K562 (cell line): ENCODE measurements around the gene ERICH2. TPM values are rescaled to one million over a fixed set of nuclear protein-coding genes. Genes with fewer than 3 reads are reported as not detected.

ENCODE experiments used
- CAMTA2 ChIP-seq: fragments of 250-450 bp; sonication (Bioruptor Pico); conservative IDR thresholded peaks from 2 replicates; pipeline ENCODE4 v1.5.1; 2022
- CBFA2T3 ChIP-seq: fragments of 450-650 bp; IDR thresholded peaks from 2 replicates; pipeline ENCODE4 v1.6.1; 2017
- CBX3 ChIP-seq, 2 experiments: IDR thresholded peaks; 1 replicate in 1 of 2; 2 replicates in 1 of 2; pipeline ENCODE4 v1.6.1; 2012; ENCODE audit warnings: inconsistent platforms in 2 of 2, low read length in 2 of 2, borderline replicate concordance in 1 of 2, control low read depth in 1 of 2
- CC2D1A ChIP-seq: fragments of 450-650 bp; IDR thresholded peaks from 2 replicates; pipeline ENCODE4 v1.6.1; 2017; ENCODE audit warnings: mild to moderate bottlenecking
- DMBX1 ChIP-seq: fragments of 250-450 bp; sonication (Bioruptor Pico); IDR thresholded peaks from 2 replicates; pipeline ENCODE4 v1.8.0; 2022; ENCODE audit warnings: inconsistent platforms, mild to moderate bottlenecking, moderate library complexity, borderline replicate concordance
- DPF2 ChIP-seq: fragments of 450-650 bp; IDR thresholded peaks from 2 replicates; pipeline ENCODE4 v1.6.1; 2016
- EGR1 ChIP-seq: fragments of 450-650 bp; conservative IDR thresholded peaks from 2 replicates; pipeline ENCODE4 v1.6.1; 2017; ENCODE audit warnings: mild to moderate bottlenecking
- ETV1 ChIP-seq: fragments of 450-650 bp; conservative IDR thresholded peaks from 2 replicates; pipeline ENCODE4 v1.6.1; 2016; ENCODE audit warnings: missing genetic modification characterization, control low read depth, low read depth, missing compliant biosample characterization
- HNRNPLL ChIP-seq: fragments of 200-400 bp; formaldehyde crosslinking; IDR thresholded peaks from 2 replicates; pipeline ENCODE4 v1.6.1; 2017; ENCODE audit warnings: low read length, low read depth, mild to moderate bottlenecking; ENCODE audit not compliant: poor library complexity, severe bottlenecking
- MAZ ChIP-seq, 2 experiments: fragments of 450-650 bp in 1 of 2; sonication (generic) in 1 of 2; formaldehyde crosslinking; IDR thresholded peaks in 1 of 2; conservative IDR thresholded peaks in 1 of 2; 2 replicates each; pipeline versions ENCODE4 v1.4.0 to v1.5.0; 2020; ENCODE audit warnings: mild to moderate bottlenecking in 1 of 2, missing genetic modification reagents in 1 of 2
- NCOA1 ChIP-seq: fragments of 450-650 bp; IDR thresholded peaks from 2 replicates; pipeline ENCODE4 v1.6.1; 2016; ENCODE audit warnings: low read depth
- NRF1 ChIP-seq, 2 experiments: fragments of 450-650 bp; IDR thresholded peaks in 1 of 2; conservative IDR thresholded peaks in 1 of 2; 2 replicates each; pipeline ENCODE4 v1.6.1; 2014; ENCODE audit warnings: mild to moderate bottlenecking in 2 of 2
- PHF21A ChIP-seq: fragments of 450-650 bp; IDR thresholded peaks from 2 replicates; pipeline ENCODE4 v1.6.1; 2017; ENCODE audit warnings: low read depth, borderline replicate concordance
- PML ChIP-seq: IDR thresholded peaks from 2 replicates; pipeline ENCODE4 v1.6.1; 2012; ENCODE audit warnings: low read length, inconsistent platforms
- RNF2 ChIP-seq: sonication (generic); IDR thresholded peaks from 2 replicates; pipeline ENCODE4 v1.6.1; 2016
- SMAD4 ChIP-seq: fragments of 250-450 bp; sonication (Bioruptor Pico); conservative IDR thresholded peaks from 2 replicates; pipeline ENCODE4 v1.8.0; 2021; ENCODE audit warnings: inconsistent platforms, mild to moderate bottlenecking, moderate library complexity
- SMARCA4 ChIP-seq: fragments of 450-650 bp; IDR thresholded peaks from 2 replicates; pipeline ENCODE4 v1.6.1; 2016
- TRIM24 ChIP-seq, 2 experiments: fragments of 450-650 bp; IDR thresholded peaks; 2 replicates each; pipeline ENCODE4 v1.6.1; 2016
- TRIM28 ChIP-seq: fragments of 450-650 bp; IDR thresholded peaks from 2 replicates; pipeline ENCODE4 v1.6.1; 2017
- polyA plus RNA-seq, 8 experiments: library from polyadenylated mRNA; depleted of rRNA in 4 of 8; stranded (reverse) in 5 of 8; unstranded in 3 of 8; fragments of >200 nt; fragmentation: Nextera tagmentation in 2 of 8; fragmentation: Illumina TruSeq in 1 of 8; extraction: Ambion mirVana in 2 of 8; extraction: Trizol in 1 of 8; gene quantifications; 2 replicates each; pipeline versions ENCODE4 v1.2.1 to v1.2.3, GENCODE V29; 2011 to 2014; ENCODE audit warnings: inconsistent platforms in 1 of 8, missing spikeins in 1 of 8
- total RNA-seq, 7 experiments: library from RNA; depleted of rRNA in 6 of 7; stranded (reverse); fragments of >200 nt in 6 of 7; fragmentation: Illumina TruSeq in 2 of 7; extraction: Trizol in 2 of 7; gene quantifications; 2 replicates each; pipeline versions ENCODE4 v1.2.1 to v1.2.3, GENCODE V29; 2011 to 2021; ENCODE audit warnings: low replicate concordance in 1 of 7
- TF ChIP-seq, protein P1 (sequence below): sonication (generic); formaldehyde crosslinking; IDR thresholded peaks from 2 replicates; pipeline ENCODE4 v1.8.0; 2023; ENCODE audit warnings: missing genetic modification reagents, mild to moderate bottlenecking, borderline replicate concordance
- TF ChIP-seq, protein P2 (sequence below): sonication (generic); formaldehyde crosslinking; IDR thresholded peaks from 2 replicates; pipeline ENCODE4 v1.8.1; 2023; ENCODE audit warnings: mild to moderate bottlenecking, missing genetic modification reagents
- TF ChIP-seq, protein P3 (sequence below): fragments of 450-650 bp; IDR thresholded peaks from 2 replicates; pipeline ENCODE4 v1.6.1; 2016; ENCODE audit warnings: low read depth, mild to moderate bottlenecking, moderate library complexity

ERICH2 gene
- total and polyA plus RNA-seq, 9 of the 15 experiments (the other 6 are each of a cell fraction or from before 2014, with no cell fraction given), result 0.85 to 2.4 (median 1.6) TPM

DNA sequence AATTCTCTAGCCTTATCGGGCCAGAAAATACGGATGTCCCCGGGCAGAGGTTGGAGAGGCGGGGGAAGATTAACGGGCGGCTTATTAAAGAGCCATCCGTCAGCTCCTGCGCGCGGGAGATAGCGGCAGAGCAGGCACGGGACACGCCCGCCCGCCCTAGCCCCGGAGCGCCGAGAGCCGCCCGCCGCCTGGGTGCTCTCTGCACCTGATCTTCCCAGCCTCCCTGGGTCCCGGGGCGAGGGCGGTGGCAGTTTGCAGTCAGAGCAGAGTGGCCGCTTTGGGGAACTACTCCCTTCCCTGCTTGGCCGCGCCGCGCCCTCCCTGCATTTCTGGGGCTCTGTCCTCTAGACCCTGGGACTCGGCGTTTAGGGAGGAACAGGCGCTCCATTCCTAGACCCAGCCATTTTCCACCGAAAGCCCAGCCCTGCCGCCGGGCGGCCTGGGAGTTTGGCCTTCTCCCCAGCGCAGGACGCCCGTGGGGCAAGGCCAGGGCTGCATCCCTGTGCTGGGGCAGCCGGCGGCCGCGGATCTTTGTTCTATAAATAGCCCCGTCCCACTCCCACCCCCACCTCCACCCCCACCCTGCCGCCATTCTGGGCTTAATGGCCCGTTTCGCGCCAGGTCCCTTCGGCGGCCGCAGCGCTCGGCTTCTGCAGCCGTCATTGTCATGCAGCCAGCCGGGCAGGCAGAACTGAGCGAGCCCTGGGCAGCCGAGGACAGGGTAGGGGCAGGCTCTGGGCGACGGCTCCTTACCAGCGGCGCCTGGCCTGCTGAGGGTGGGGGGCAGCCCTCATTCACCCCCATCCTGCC is 53.1 kb downstream of the ERICH2 start (continued):
- TF ChIP-seq, protein P1, sequence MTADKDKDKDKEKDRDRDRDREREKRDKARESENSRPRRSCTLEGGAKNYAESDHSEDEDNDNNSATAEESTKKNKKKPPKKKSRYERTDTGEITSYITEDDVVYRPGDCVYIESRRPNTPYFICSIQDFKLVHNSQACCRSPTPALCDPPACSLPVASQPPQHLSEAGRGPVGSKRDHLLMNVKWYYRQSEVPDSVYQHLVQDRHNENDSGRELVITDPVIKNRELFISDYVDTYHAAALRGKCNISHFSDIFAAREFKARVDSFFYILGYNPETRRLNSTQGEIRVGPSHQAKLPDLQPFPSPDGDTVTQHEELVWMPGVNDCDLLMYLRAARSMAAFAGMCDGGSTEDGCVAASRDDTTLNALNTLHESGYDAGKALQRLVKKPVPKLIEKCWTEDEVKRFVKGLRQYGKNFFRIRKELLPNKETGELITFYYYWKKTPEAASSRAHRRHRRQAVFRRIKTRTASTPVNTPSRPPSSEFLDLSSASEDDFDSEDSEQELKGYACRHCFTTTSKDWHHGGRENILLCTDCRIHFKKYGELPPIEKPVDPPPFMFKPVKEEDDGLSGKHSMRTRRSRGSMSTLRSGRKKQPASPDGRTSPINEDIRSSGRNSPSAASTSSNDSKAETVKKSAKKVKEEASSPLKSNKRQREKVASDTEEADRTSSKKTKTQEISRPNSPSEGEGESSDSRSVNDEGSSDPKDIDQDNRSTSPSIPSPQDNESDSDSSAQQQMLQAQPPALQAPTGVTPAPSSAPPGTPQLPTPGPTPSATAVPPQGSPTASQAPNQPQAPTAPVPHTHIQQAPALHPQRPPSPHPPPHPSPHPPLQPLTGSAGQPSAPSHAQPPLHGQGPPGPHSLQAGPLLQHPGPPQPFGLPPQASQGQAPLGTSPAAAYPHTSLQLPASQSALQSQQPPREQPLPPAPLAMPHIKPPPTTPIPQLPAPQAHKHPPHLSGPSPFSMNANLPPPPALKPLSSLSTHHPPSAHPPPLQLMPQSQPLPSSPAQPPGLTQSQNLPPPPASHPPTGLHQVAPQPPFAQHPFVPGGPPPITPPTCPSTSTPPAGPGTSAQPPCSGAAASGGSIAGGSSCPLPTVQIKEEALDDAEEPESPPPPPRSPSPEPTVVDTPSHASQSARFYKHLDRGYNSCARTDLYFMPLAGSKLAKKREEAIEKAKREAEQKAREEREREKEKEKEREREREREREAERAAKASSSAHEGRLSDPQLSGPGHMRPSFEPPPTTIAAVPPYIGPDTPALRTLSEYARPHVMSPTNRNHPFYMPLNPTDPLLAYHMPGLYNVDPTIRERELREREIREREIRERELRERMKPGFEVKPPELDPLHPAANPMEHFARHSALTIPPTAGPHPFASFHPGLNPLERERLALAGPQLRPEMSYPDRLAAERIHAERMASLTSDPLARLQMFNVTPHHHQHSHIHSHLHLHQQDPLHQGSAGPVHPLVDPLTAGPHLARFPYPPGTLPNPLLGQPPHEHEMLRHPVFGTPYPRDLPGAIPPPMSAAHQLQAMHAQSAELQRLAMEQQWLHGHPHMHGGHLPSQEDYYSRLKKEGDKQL (CRISPR knock-in tag), result no peak
- 0 out of 2 replicates have a peak, but pooled peaks have one; percentile 8 for TF ChIP-seq ETV1 (tag)
- TF ChIP-seq SMARCA4, result peak; percentile 63; the same call in 1 of the 2 replicates
- TF ChIP-seq RNF2, result 0 out of 2 replicates have a peak, but pooled peaks have one; percentile 42
- peak; percentile 86 for TF ChIP-seq SMAD4 (CRISPR knock-in tag)
- TF ChIP-seq NRF1 (conservative IDR thresholded peaks at IDR 0.05 in 1 of 2, IDR thresholded peaks at IDR 0.05 in 1 of 2), result peak; percentile 22 to 45; a peak in 3 of 4 replicates
- peak in 1 of 2 experiments; percentile 42; a peak in 1 of 4 replicates for TF ChIP-seq MAZ (CRISPR knock-in tag; conservative IDR thresholded peaks at IDR 0.05 in 1 of 2, IDR thresholded peaks at IDR 0.05 in 1 of 2)
- TF ChIP-seq DMBX1, result peak; percentile 62; the same call in 1 of the 2 replicates
- TF ChIP-seq PML, result peak; percentile 71
- no peak for TF ChIP-seq HNRNPLL
- peak; percentile 93 to 96 for TF ChIP-seq TRIM24 (IDR thresholded peaks at IDR 0.05)
- TF ChIP-seq, protein P2, sequence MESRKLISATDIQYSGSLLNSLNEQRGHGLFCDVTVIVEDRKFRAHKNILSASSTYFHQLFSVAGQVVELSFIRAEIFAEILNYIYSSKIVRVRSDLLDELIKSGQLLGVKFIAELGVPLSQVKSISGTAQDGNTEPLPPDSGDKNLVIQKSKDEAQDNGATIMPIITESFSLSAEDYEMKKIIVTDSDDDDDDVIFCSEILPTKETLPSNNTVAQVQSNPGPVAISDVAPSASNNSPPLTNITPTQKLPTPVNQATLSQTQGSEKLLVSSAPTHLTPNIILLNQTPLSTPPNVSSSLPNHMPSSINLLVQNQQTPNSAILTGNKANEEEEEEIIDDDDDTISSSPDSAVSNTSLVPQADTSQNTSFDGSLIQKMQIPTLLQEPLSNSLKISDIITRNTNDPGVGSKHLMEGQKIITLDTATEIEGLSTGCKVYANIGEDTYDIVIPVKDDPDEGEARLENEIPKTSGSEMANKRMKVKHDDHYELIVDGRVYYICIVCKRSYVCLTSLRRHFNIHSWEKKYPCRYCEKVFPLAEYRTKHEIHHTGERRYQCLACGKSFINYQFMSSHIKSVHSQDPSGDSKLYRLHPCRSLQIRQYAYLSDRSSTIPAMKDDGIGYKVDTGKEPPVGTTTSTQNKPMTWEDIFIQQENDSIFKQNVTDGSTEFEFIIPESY (CRISPR knock-in tag), result peak; percentile 72; the same call in 1 of the 2 replicates
- peak; percentile 49; the same call in 1 of the 2 replicates for TF ChIP-seq CC2D1A
- TF ChIP-seq, protein P3, sequence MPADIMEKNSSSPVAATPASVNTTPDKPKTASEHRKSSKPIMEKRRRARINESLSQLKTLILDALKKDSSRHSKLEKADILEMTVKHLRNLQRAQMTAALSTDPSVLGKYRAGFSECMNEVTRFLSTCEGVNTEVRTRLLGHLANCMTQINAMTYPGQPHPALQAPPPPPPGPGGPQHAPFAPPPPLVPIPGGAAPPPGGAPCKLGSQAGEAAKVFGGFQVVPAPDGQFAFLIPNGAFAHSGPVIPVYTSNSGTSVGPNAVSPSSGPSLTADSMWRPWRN, result 0 out of 2 replicates have a peak, but pooled peaks have one; percentile 36
- TF ChIP-seq NCOA1, result 0 out of 2 replicates have a peak, but pooled peaks have one; percentile 32
- TF ChIP-seq TRIM28, result peak; percentile 31; the same call in 1 of the 2 replicates
- peak in 1 of 2 experiments; percentile 65; a peak in 1 of 3 replicates for TF ChIP-seq CBX3 (IDR thresholded peaks at IDR 0.05; ENCODE audit: borderline replicate concordance in 1 of 2, low read length in 2 of 2)
- TF ChIP-seq CAMTA2, result no peak
- TF ChIP-seq DPF2, result peak; percentile 62
- no peak for TF ChIP-seq EGR1
- TF ChIP-seq PHF21A, result no peak
- peak; percentile 91 for TF ChIP-seq CBFA2T3
